ENCODE results near the gene CASK. TPM values are rescaled to one million over a fixed set of nuclear protein-coding genes. Genes with fewer than 3 reads are reported as not detected.

CASK gene
- total and polyA plus RNA-seq, 2 of the 13 experiments (the other 11 are each of a cell fraction or from before 2014, with no cell fraction given) = 14.5 to 16.0 TPM

DNA sequence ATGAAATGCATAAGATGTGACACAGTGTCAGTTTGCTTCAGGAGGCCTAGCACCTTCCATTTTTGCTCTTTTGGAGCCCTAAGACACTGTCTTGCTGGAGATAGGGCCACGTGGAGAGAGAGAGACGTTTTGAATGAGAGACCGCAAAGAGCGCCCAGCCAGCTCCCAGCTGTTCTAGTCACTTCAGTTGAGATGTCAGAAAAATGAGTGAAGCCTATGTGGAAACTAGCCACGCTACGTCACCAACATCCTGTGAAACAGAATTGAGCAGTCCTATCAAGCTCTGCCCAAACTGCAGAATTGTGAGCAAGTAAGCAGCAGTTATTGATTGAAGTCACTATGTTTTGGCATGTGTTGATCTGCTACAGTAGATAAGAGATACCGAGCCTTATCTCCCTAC is 186.3 kb downstream of the CASK start:
- no peak overlapping the region for H2AFZ ChIP-seq (ENCODE audit: low read length)

More for the DNA sequence above, 186.3 kb downstream of the CASK start:
- TF ChIP-seq POGZ (CRISPR knock-in tag; IDR thresholded peaks at IDR 0.05) = no peak
- TF ChIP-seq SOX13 (IDR thresholded peaks at IDR 0.05) = no peak
- no peak for TF ChIP-seq SOX13 (CRISPR knock-in tag; conservative IDR thresholded peaks at IDR 0.05 in 1 of 2, IDR thresholded peaks at IDR 0.05 in 1 of 2)
- TF ChIP-seq ZNF614 (CRISPR knock-in tag; IDR thresholded peaks at IDR 0.05; ENCODE audit: borderline replicate concordance) = no peak
- TF ChIP-seq, protein P1, sequence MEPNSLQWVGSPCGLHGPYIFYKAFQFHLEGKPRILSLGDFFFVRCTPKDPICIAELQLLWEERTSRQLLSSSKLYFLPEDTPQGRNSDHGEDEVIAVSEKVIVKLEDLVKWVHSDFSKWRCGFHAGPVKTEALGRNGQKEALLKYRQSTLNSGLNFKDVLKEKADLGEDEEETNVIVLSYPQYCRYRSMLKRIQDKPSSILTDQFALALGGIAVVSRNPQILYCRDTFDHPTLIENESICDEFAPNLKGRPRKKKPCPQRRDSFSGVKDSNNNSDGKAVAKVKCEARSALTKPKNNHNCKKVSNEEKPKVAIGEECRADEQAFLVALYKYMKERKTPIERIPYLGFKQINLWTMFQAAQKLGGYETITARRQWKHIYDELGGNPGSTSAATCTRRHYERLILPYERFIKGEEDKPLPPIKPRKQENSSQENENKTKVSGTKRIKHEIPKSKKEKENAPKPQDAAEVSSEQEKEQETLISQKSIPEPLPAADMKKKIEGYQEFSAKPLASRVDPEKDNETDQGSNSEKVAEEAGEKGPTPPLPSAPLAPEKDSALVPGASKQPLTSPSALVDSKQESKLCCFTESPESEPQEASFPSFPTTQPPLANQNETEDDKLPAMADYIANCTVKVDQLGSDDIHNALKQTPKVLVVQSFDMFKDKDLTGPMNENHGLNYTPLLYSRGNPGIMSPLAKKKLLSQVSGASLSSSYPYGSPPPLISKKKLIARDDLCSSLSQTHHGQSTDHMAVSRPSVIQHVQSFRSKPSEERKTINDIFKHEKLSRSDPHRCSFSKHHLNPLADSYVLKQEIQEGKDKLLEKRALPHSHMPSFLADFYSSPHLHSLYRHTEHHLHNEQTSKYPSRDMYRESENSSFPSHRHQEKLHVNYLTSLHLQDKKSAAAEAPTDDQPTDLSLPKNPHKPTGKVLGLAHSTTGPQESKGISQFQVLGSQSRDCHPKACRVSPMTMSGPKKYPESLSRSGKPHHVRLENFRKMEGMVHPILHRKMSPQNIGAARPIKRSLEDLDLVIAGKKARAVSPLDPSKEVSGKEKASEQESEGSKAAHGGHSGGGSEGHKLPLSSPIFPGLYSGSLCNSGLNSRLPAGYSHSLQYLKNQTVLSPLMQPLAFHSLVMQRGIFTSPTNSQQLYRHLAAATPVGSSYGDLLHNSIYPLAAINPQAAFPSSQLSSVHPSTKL (CRISPR knock-in tag; IDR thresholded peaks at IDR 0.05) = no peak
- TF ChIP-seq PHF20 (CRISPR knock-in tag; IDR thresholded peaks at IDR 0.05) = no peak
- no peak for TF ChIP-seq SNAPC2 (CRISPR knock-in tag; IDR thresholded peaks at IDR 0.05)
- TF ChIP-seq ZNF775 (CRISPR knock-in tag; IDR thresholded peaks at IDR 0.05; ENCODE audit: borderline replicate concordance) = no peak
- no peak for TF ChIP-seq ZNF136 (CRISPR knock-in tag; IDR thresholded peaks at IDR 0.05; ENCODE audit: low read depth)
- no peak for TF ChIP-seq HNRNPH1 (optimal IDR thresholded peaks at IDR 0.05; ENCODE audit: low read depth, low read length)
- TF ChIP-seq KLF13 (CRISPR knock-in tag; IDR thresholded peaks at IDR 0.05) = no peak
- TF ChIP-seq, protein P2, sequence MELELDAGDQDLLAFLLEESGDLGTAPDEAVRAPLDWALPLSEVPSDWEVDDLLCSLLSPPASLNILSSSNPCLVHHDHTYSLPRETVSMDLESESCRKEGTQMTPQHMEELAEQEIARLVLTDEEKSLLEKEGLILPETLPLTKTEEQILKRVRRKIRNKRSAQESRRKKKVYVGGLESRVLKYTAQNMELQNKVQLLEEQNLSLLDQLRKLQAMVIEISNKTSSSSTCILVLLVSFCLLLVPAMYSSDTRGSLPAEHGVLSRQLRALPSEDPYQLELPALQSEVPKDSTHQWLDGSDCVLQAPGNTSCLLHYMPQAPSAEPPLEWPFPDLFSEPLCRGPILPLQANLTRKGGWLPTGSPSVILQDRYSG (CRISPR knock-in tag; IDR thresholded peaks at IDR 0.05) = no peak
- TF ChIP-seq JDP2 (CRISPR knock-in tag; IDR thresholded peaks at IDR 0.05; ENCODE audit: borderline replicate concordance) = no peak
- no peak for TF ChIP-seq CHD4 (IDR thresholded peaks at IDR 0.05; ENCODE audit: borderline replicate concordance, low read length)
- TF ChIP-seq ZNF335 (CRISPR knock-in tag; IDR thresholded peaks at IDR 0.05) = no peak
- no peak for TF ChIP-seq CREB1 (IDR thresholded peaks at IDR 0.05)
- TF ChIP-seq CREB1 (CRISPR knock-in tag; IDR thresholded peaks at IDR 0.05) = no peak
- no peak for TF ChIP-seq MEF2D (CRISPR knock-in tag; IDR thresholded peaks at IDR 0.05)
- no peak for TF ChIP-seq STAT5B (CRISPR knock-in tag; IDR thresholded peaks at IDR 0.05)
- TF ChIP-seq MEIS1 (CRISPR knock-in tag; IDR thresholded peaks at IDR 0.05; ENCODE audit: borderline replicate concordance) = no peak
- TF ChIP-seq TMF1 (CRISPR knock-in tag; IDR thresholded peaks at IDR 0.05; ENCODE audit: low read depth) = no peak
- no peaks in the 10 kb centered on the region for H3K27me3 ChIP-seq (ENCODE audit: control insufficient read depth in 1 of 2, insufficient read depth in 2 of 2, low read length in 2 of 2)
- DNase-seq (ENCODE audit: low spot score) (no peak), ATAC-seq (no peak), FAIRE-seq (no peak)
- no peak overlapping the region for H3K27ac ChIP-seq (ENCODE audit: extremely low read length, insufficient read depth, low read length)
- no peaks in the 10 kb centered on the region for H4K20me1 ChIP-seq (ENCODE audit: insufficient read depth, low read length)
- no TSS peak for BruUV-seq (replicated peaks)
- no peaks in the 10 kb centered on the region for H3K79me2 ChIP-seq (ENCODE audit: insufficient read depth, low read length)
- ChIA-PET CTCF (ENCODE audit: low intra/inter-chr PET ratio, low total read pairs) (no interaction called here), POLR2A (no interaction called here)
- in situ Hi-C loops (cut with HindIII; ENCODE audit: extremely low pct_ligation_motif_present, low pct_unique_long_range_greater_than_20kb) (no loop called here), intact Hi-C loops (cut with micrococcal nuclease; ENCODE audit: unreplicated experiment) (no loop called here)
- no peak overlapping the region for H3K9ac ChIP-seq (ENCODE audit: insufficient read depth, low read depth, low read length)
- H3K4me3 ChIP-seq (replicated peaks in 1 of 3; ENCODE audit: insufficient read depth in 1 of 3, low read depth in 2 of 3, low read length in 3 of 3) = no peak overlapping the region
- H3K36me3 ChIP-seq (replicated peaks in 1 of 2; ENCODE audit: control insufficient read depth in 1 of 2, insufficient read depth in 2 of 2, low read length in 2 of 2) = no peaks in the 10 kb centered on the region
- WGBS (ENCODE audit: low lambda C conversion rate) = 96% methylated on average over 3 of the region's 7 CpGs
- H3K9me3 ChIP-seq (ENCODE audit: low read length) = no peaks in the 10 kb centered on the region
- H3K4me1 ChIP-seq (ENCODE audit: insufficient read depth, low read length) = no peaks in the 10 kb centered on the region
- no peak overlapping the region for H3K4me2 ChIP-seq (ENCODE audit: low read depth, low read length)

All from HepG2 (cell line).